H9 (cell line): ENCODE results near the gene SERPINE2. TPM values are rescaled to one million over a fixed set of nuclear protein-coding genes. Genes with fewer than 3 reads are reported as not detected.

ENCODE experiments used
- DNase-seq: peaks from one replicate; pipeline ENCODE4 v3.0.0-alpha.2; 2017
- H2AFZ ChIP-seq: one replicate; pipeline ENCODE4 v1.6.1; 2013; ENCODE audit warnings: mild to moderate bottlenecking, low read length, control low read depth, moderate library complexity
- H2AK5ac ChIP-seq: 2 replicates; pipeline ENCODE4 v1.6.1; 2013; ENCODE audit warnings: low read length, control low read depth, mixed read lengths; ENCODE audit not compliant: insufficient read length
- H2BK120ac ChIP-seq: one replicate; pipeline ENCODE4 v1.6.1; 2013; ENCODE audit warnings: low read depth, mild to moderate bottlenecking, low read length, control low read depth, inconsistent platforms; ENCODE audit not compliant: poor library complexity, severe bottlenecking
- H2BK12ac ChIP-seq: 2 replicates; pipeline ENCODE4 v1.6.1; 2013; ENCODE audit warnings: low read length, control low read depth, mixed read lengths, low read depth; ENCODE audit not compliant: insufficient read length
- H2BK15ac ChIP-seq: 2 replicates; pipeline ENCODE4 v1.6.1; 2013; ENCODE audit warnings: low read depth, low read length, control low read depth
- H2BK20ac ChIP-seq: one replicate; pipeline ENCODE4 v1.6.1; 2013; ENCODE audit warnings: low read depth, mild to moderate bottlenecking, low read length, control low read depth, inconsistent platforms; ENCODE audit not compliant: poor library complexity, severe bottlenecking
- H2BK5ac ChIP-seq: 2 replicates; pipeline ENCODE4 v1.6.1; 2013; ENCODE audit warnings: low read length, control low read depth, mixed read lengths; ENCODE audit not compliant: insufficient read length
- H3K14ac ChIP-seq: 2 replicates; pipeline ENCODE4 v1.6.1; 2013; ENCODE audit warnings: low read length, control low read depth; ENCODE audit not compliant: insufficient read depth
- H3K18ac ChIP-seq: 2 replicates; pipeline ENCODE4 v1.6.1; 2013; ENCODE audit warnings: low read depth, mild to moderate bottlenecking, mixed read lengths, low read length, control low read depth; ENCODE audit not compliant: insufficient read length
- H3K23ac ChIP-seq: 2 replicates; pipeline ENCODE4 v1.6.1; 2013; ENCODE audit warnings: low read length, control low read depth, mixed read lengths, low read depth; ENCODE audit not compliant: insufficient read length
- H3K23me2 ChIP-seq: 2 replicates; pipeline ENCODE4 v1.6.1; 2013; ENCODE audit warnings: low read depth, mild to moderate bottlenecking, mixed read lengths, low read length, control low read depth; ENCODE audit not compliant: insufficient read length, poor library complexity, severe bottlenecking
- H3K27ac ChIP-seq: 2 replicates; pipeline ENCODE4 v1.5.1; 2013; ENCODE audit warnings: low read length, control low read depth, mixed read lengths, low read depth; ENCODE audit not compliant: insufficient read length
- H3K27me3 ChIP-seq: 2 replicates; pipeline ENCODE4 v1.6.1; 2013; ENCODE audit warnings: low read length, control low read depth, inconsistent platforms; ENCODE audit not compliant: insufficient read depth
- H3K4ac ChIP-seq: 2 replicates; pipeline ENCODE4 v1.6.1; 2013; ENCODE audit warnings: low read depth, mild to moderate bottlenecking, control low read depth, inconsistent platforms, low read length, moderate library complexity
- H3K4me1 ChIP-seq: 2 replicates; pipeline ENCODE4 v1.6.1; 2013; ENCODE audit warnings: low read length, control low read depth, inconsistent platforms; ENCODE audit not compliant: insufficient read depth
- H3K4me2 ChIP-seq: 2 replicates; pipeline ENCODE4 v1.6.1; 2013; ENCODE audit warnings: low read length, control low read depth, mixed read lengths; ENCODE audit not compliant: insufficient read length, insufficient read depth
- H3K56ac ChIP-seq: 2 replicates; pipeline ENCODE4 v1.6.1; 2013; ENCODE audit warnings: low read depth, mild to moderate bottlenecking, mixed read lengths, low read length, control low read depth; ENCODE audit not compliant: insufficient read length
- H3K79me1 ChIP-seq: 2 replicates; pipeline ENCODE4 v1.6.1; 2013; ENCODE audit warnings: low read depth, mild to moderate bottlenecking, moderate library complexity, low read length, control low read depth, inconsistent platforms; ENCODE audit not compliant: insufficient read depth, poor library complexity, severe bottlenecking
- H3K79me2 ChIP-seq: 2 replicates; pipeline ENCODE4 v1.6.1; 2013; ENCODE audit warnings: low read length, control low read depth, inconsistent platforms; ENCODE audit not compliant: insufficient read depth
- H3K9ac ChIP-seq: 2 replicates; pipeline ENCODE4 v1.6.1; 2013; ENCODE audit warnings: low read length, control low read depth, mixed read lengths; ENCODE audit not compliant: insufficient read length; ENCODE audit errors: extremely low read depth
- H3K9me3 ChIP-seq: one replicate; pipeline ENCODE4 v1.6.1; 2013; ENCODE audit warnings: low read depth, low read length, inconsistent platforms; ENCODE audit not compliant: control insufficient read depth
- H3T11ph ChIP-seq: one replicate; pipeline ENCODE4 v1.6.1; 2013; ENCODE audit warnings: mild to moderate bottlenecking, low read length, control low read depth, inconsistent platforms
- H4K20me1 ChIP-seq: one replicate; pipeline ENCODE4 v1.6.1; 2013; ENCODE audit not compliant: control insufficient read depth, insufficient read length, insufficient read depth
- H4K5ac ChIP-seq: 2 replicates; pipeline ENCODE4 v1.6.1; 2013; ENCODE audit warnings: low read depth, mild to moderate bottlenecking, mixed read lengths, low read length, control low read depth; ENCODE audit not compliant: insufficient read length
- H4K8ac ChIP-seq: replicated peaks from 2 replicates; pipeline ENCODE4 v1.6.1; 2013; ENCODE audit warnings: low read length, control low read depth, mixed read lengths, low read depth; ENCODE audit not compliant: insufficient read length
- H4K91ac ChIP-seq: 2 replicates; pipeline ENCODE4 v1.6.1; 2013; ENCODE audit warnings: low read depth, mild to moderate bottlenecking, moderate library complexity, mixed read lengths, low read length, control low read depth; ENCODE audit not compliant: insufficient read length
- H3K27ac Mint-ChIP-seq, 3 experiments: 2 replicates in 2 of 3; 3 replicates in 1 of 3; pipeline ENCODE4 v1.8.0; 2020 to 2021; ENCODE audit warnings: mixed read lengths in 3 of 3, mild to moderate bottlenecking in 1 of 3, moderate library complexity in 1 of 3
- H3K27me3 Mint-ChIP-seq: 2 replicates; pipeline ENCODE4 v1.8.0; 2021; ENCODE audit warnings: low read depth, mild to moderate bottlenecking, moderate library complexity, mixed read lengths
- H3K36me3 Mint-ChIP-seq, 3 experiments: 2 replicates in 2 of 3; 3 replicates in 1 of 3; pipeline ENCODE4 v1.8.0; 2020 to 2021; ENCODE audit warnings: low read depth in 3 of 3, mixed read lengths in 3 of 3; ENCODE audit not compliant: insufficient read depth in 1 of 3
- H3K4me1 Mint-ChIP-seq, 2 experiments: 2 replicates each; pipeline ENCODE4 v1.8.0; 2020; ENCODE audit warnings: mixed read lengths in 2 of 2
- H3K4me3 Mint-ChIP-seq, 2 experiments: 2 replicates in 1 of 2; 3 replicates in 1 of 2; pipeline ENCODE4 v1.8.0; 2020 to 2021; ENCODE audit warnings: mild to moderate bottlenecking in 2 of 2, mixed read lengths in 2 of 2, moderate library complexity in 1 of 2
- H3K9me3 Mint-ChIP-seq, 2 experiments: 2 replicates in 1 of 2; 3 replicates in 1 of 2; pipeline ENCODE4 v1.8.0; 2020; ENCODE audit warnings: mild to moderate bottlenecking in 2 of 2, mixed read lengths in 2 of 2, moderate library complexity in 1 of 2
- CTCF ChIP-seq: fragments of 200-600 bp; sonication (generic); conservative IDR thresholded peaks from 3 replicates; pipeline ENCODE4 v1.8.0; 2021; ENCODE audit warnings: antibody characterized with exemption, mild to moderate bottlenecking
- WGBS: extraction: QIAGEN DNeasy Blood & Tissue Kit; methylation state at CpG from one replicate; pipeline ENCODE4 v1.1.7; 2013; ENCODE audit warnings: missing lambda C conversion rate, low lambda C conversion rate, mixed read lengths; ENCODE audit not compliant: insufficient read length; ENCODE audit errors: extremely low coverage; 5-methylcytosine and 5-hydroxymethylcytosine counted together
- total RNA-seq: library from RNA; stranded (reverse); gene quantifications from 2 replicates; pipeline ENCODE4 v1.2.1, GENCODE V29; 2021

The SERPINE2 gene
- total RNA-seq, 1 experiment from 2014 or later: 40.0 TPM

GRCh38 chr2:224020523-224020922, 18.6 kb downstream of the SERPINE2 start:
- Histone ChIP-seq H2BK12ac (no peak overlapping the region), H3K79me1 (no peaks in the 10 kb centered on the region), H3K4me2 (no peak overlapping the region), H4K91ac (no peak overlapping the region), H3K9me3 (no peaks in the 10 kb centered on the region), H3K9ac (no peak overlapping the region), H3T11ph (no peak overlapping the region), H3K56ac (no peak overlapping the region), H2BK120ac (no peak overlapping the region), H3K4me1 (peaks cover 10% of the 10 kb centered on the region; the same call in 1 of the 2 replicates), H3K27me3 (no peaks in the 10 kb centered on the region), H3K23me2 (no peaks in the 10 kb centered on the region), H3K27ac (no peak overlapping the region), H3K79me2 (no peaks in the 10 kb centered on the region; the same call in 1 of the 2 replicates), H3K23ac (no peak overlapping the region), H2BK15ac (no peak overlapping the region), H3K4ac (no peak overlapping the region), H4K5ac (no peak overlapping the region), H2AFZ (no peak overlapping the region), H3K18ac (no peak overlapping the region), H3K14ac (no peak overlapping the region), H2AK5ac (no peak overlapping the region), H2BK5ac (no peak overlapping the region), H4K20me1 (no peaks in the 10 kb centered on the region), H4K8ac (no peak overlapping the region), H2BK20ac (no peak overlapping the region)
- H3K4me1 Mint-ChIP-seq: peaks cover 21 to 22% of the 10 kb centered on the region in 2 experiments
- no peak for DNase-seq
- no peak overlapping the region for H3K27ac Mint-ChIP-seq
- no peaks in the 10 kb centered on the region; a peak in 2 of 5 replicates for H3K9me3 Mint-ChIP-seq
- H3K27me3 Mint-ChIP-seq: peaks cover 3% of the 10 kb centered on the region; the same call in 1 of the 2 replicates
- no CpG with 5 or more reads among the region's 3 CpGs for WGBS
- no peak overlapping the region for H3K4me3 Mint-ChIP-seq
- TF ChIP-seq CTCF: no peak
- H3K36me3 Mint-ChIP-seq: peaks cover 0 to 4% (median 4%) of the 10 kb centered on the region in 3 experiments; a peak in 4 of 7 replicates
